WI38 (cell line): ENCODE results near the gene RAB40B.
A peak's percentile ranks its signal among the peaks of the same experiment; 100 is the strongest.
"Not testable (repeated sequence)": the region's sequence is repeated elsewhere in the genome, so short reads cannot be mapped to it uniquely, and the experiment has no call there.

Source experiments
- H3K4me3 ChIP-seq: 2 replicates; pipeline ENCODE4 v1.5.1; 2011; ENCODE audit warnings: low read depth, mild to moderate bottlenecking, control low read depth, low read length
- TF ChIP-seq, protein P1 (sequence below): IDR thresholded peaks from 2 replicates; pipeline ENCODE4 v1.5.1; 2012; ENCODE audit warnings: low read depth, mild to moderate bottlenecking, control low read depth, low read length

RAB40B gene, protein sequence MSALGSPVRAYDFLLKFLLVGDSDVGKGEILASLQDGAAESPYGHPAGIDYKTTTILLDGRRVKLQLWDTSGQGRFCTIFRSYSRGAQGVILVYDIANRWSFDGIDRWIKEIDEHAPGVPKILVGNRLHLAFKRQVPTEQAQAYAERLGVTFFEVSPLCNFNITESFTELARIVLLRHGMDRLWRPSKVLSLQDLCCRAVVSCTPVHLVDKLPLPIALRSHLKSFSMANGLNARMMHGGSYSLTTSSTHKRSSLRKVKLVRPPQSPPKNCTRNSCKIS

DNA sequence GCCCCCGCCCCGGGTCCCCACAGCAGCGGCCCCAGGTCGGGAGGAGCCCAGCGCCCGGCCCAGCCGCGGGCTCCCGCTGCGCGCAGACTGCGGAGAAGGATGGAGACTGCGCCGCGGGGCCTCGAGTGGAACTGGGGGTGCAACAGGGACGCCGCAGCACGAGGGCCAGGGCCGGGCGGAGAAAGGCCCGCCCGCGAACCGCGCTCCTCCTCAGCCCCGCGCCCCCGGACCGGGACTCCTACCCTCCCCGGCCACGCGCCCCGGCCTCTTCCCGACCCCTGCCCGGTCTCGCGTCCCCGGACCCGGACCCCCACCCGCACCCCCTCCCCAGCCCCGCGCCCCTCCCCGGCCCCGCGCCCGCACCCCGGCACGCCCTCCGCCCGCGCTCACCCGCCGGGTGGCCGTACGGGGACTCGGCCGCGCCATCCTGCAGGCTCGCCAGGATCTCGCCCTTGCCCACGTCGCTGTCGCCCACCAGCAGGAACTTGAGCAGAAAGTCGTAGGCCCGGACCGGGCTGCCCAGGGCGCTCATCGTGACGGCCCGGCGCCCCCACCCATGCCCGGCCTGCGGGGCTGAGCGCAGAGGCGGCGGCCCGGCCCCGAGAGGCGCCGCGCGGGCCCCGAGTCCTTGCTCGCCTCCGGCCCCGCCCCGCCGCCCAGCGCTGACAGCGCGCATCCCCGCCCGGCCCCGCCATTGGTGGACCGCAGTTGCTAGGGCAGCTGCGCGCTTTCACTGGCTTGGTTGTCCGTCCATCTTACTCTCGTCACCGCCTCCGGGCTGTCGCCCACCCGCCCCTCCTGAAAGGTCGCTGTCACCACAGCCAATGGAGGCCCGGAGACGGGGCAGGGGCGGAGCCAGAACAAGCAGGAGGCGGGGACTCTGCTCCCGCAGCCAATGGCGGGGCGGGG is at the start of gene RAB40B:
RAB40B (minus strand) TSS at position 634 of the 909 bp plus-strand sequence; CDS start at position 532, 102 bp downstream.
- TF ChIP-seq, protein P1, sequence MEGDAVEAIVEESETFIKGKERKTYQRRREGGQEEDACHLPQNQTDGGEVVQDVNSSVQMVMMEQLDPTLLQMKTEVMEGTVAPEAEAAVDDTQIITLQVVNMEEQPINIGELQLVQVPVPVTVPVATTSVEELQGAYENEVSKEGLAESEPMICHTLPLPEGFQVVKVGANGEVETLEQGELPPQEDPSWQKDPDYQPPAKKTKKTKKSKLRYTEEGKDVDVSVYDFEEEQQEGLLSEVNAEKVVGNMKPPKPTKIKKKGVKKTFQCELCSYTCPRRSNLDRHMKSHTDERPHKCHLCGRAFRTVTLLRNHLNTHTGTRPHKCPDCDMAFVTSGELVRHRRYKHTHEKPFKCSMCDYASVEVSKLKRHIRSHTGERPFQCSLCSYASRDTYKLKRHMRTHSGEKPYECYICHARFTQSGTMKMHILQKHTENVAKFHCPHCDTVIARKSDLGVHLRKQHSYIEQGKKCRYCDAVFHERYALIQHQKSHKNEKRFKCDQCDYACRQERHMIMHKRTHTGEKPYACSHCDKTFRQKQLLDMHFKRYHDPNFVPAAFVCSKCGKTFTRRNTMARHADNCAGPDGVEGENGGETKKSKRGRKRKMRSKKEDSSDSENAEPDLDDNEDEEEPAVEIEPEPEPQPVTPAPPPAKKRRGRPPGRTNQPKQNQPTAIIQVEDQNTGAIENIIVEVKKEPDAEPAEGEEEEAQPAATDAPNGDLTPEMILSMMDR, result no peak
- H3K4me3 ChIP-seq, result peak within 1 kb of the TSS; percentile 65

- no peak overlapping the region for H3K4me3 ChIP-seq
- TF ChIP-seq, protein P1, result no peak
Measured at GRCh38 chr17:82745524-82745923, 47.0 kb upstream of the RAB40B start.

DNA sequence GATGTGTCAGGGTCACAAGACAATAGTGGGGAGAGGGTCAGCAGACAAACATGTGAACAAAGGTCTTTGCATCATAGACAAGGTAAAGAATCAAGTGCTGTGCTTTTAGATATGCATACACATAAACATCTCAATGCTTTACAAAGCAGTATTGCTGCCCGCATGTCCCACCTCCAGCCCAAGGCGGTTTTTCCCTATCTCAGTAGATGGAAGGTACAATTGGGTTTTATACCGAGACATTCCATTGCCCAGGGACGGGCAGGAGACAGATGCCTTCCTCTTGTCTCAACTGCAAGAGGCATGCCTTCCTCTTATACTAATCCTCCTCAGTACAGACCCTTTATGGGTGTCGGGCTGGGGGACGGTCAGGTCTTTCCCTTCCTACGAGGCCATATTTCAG is 46.2 kb upstream of the RAB40B start:
- H3K4me3 ChIP-seq, result not testable (repeated sequence)

DNA sequence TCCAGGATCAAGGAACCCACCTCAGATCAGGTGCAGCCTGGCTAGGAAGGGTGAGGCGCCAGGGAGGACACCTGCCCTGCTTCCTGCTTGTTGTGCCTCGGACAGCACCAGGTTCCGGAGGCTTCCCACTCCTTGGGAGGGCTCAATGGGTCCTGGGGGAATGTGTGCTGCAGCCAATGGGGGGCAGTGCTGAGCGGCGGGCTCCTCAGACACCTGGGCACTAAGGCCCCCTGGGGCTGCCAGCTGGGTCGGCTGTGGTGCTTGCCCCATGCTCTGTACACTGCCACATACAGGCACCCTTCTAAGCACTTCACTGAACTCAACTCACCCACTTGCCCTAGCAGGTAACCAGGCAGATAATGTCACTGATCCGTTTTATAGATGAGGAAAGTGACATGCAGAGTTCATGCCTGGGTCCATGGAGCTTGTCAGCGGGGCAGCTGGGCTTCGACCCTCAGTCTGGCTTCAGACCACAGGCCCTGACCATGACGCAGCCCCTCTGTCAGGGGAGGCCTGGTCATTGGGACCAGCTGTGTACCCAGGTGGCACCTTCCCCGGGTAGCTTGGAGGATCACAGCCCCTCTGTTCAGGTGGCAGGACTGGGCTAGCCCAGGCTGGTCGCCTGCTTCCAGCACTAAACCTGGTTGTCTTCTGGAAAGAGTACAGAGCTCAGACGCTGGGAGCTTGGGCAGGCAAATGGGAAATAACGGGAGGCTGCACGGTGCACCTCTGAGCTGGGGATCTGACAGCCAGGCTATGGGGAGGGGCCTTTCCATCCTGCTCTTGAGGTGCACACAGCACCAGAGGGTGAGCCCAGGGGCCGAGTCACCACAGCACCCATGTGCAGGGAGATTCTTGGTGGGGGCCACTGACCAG is 45.1 kb upstream of the RAB40B start:
- TF ChIP-seq, protein P1, result no peak
- no peak overlapping the region for H3K4me3 ChIP-seq

DNA sequence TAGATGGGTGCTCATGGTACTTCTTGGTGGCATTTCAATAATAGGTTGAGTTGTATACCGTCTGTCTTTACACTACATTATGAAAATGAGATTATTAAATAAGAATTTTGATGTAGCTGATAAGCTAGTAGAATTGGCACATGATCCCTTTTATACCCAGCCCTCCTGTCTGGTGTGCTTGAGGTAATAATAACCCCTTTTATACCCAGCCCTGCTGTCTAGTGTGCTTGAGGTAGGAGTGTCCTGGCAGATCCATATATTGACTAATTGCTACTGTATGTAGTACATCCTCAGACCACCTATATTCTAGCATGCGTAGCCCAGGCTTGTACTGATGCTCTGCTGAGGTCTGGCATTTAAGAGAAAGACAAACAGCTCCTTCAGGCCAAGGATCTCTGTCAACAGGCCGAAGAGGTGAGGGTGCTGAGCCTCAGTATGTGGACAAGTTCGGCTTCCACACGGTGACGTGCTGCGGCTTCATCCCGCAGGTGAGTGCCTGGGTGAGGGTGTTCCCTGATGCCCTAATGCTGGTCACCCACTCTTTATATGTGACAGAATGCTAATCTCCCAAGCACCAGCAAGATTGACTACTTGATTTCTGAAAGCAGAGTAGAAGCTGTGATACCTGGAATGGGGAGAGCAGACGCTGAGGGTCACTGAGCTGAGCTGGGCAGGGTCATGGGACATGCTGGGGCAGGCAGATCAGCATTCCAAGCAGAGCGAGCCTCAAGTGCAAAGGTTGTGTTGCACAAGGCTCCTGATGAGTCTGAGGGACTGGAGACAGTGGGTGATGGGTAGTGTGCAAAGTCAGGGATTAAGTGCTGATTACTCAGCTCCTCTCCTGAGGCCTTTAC is 42.6 kb upstream of the RAB40B start:
- TF ChIP-seq, protein P1, result no peak
- no peak overlapping the region for H3K4me3 ChIP-seq

- TF ChIP-seq, protein P1, result no peak
Measured at GRCh38 chr17:82737967-82738877, 39.7 kb upstream of the RAB40B start.

More at GRCh38 chr17:82737967-82738877, 39.7 kb upstream of the RAB40B start:
- no peak overlapping the region for H3K4me3 ChIP-seq
